HG03565 (cell line): ENCODE data around the gene ETDA.
"Not testable (repeated sequence)": the region's sequence is repeated elsewhere in the genome, so short reads cannot be mapped to it uniquely, and the experiment has no call there.

Experiments
- ATAC-seq: cut with Tn5 transposase; IDR thresholded peaks from one replicate; pipeline ENCODE4 v1.9.1; 2021; ENCODE audit warnings: mild to moderate bottlenecking, moderate library complexity; ENCODE audit not compliant: unreplicated experiment

ETDA gene

GRCh38 chrX:135252011-135252518 lies at the start of gene ETDA:
Gene ETDA, plus strand, starts transcription at chrX:135252061. Its CDS starts 1,216 bp downstream, at chrX:135253277.
- not testable (repeated sequence) for ATAC-seq

DNA sequence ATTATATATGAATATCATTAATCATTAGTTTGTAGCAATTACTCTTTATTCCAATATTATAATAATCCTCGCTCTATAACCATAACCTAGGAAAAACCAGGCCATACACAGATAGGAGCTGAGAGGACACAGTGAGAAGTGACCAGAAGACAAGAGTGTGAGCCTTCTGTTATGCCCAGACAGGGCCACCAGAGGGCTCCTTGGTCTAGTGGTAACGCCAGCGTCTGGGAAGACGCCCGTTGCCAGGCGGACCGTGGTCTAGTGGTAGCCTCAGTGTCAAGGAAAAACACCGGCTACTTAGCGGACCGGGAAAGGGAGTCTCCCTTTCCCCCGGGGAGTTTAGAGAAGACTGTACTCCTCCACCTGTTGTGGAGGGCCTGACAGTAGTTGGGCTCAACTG lies 45.4 kb upstream of the ETDA start:
- ATAC-seq: not testable (repeated sequence)

DNA sequence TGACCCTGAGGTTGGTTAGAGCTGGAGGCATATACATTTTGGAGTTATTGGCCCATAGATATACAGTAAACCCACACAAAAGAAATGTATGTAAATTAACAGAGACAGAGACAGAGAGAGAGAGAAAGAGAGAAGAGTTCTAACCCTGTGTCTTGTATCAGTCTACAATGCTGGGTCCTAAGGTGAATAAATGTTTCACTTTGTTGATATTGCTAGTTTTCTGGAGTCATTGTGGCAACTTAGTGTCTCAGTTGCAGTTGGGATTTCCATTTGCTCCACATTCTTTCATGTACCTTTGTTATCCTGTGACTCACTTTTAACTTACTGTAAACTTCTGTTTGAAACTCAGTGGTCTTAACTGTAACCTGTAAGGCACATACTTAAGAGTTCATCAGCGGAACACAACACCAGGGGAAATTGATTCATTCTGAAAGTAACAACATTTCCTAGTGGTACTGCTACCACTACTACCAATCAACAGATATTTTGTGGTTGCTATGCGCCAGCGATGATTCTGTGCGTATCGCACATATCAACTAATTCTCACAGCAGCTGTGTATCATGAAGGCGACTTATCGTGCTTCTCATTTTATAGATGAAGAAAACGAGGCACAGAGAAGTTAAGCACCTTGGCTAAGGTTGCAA lies 38.5 kb upstream of the ETDA start:
- no peak for ATAC-seq

GRCh38 chrX:135245989-135246388 lies 5.9 kb upstream of the ETDA start:
- ATAC-seq: not testable (repeated sequence)

DNA sequence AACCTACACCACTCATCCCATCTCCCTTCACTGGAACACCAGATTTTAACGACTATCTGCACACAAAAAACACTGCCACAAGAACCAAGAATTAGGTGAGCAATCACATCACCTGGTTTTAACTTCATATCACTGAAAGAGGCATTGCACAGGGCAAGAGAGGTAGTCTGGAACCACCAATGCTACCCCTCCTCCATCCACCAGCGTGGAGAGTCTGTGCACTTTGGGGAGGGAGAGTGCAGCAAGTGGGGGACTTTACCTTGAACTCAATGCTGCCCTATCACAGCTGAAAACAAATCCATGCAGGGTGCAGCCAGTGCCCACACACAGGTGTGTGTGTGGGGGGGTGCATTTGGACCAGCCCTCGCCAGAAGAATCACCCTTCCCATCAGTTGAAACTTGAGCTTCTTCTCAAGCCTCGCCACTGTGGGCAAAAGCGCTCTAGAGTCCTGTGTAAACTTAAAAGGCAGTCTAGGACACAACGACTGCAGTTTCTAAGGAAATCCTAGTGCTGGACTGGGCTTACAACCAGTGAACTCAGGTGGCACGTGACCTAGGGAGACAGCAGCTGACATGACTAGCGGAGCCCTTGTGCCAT lies 4.3 kb downstream of the ETDA start:
- not testable (repeated sequence) for ATAC-seq

DNA sequence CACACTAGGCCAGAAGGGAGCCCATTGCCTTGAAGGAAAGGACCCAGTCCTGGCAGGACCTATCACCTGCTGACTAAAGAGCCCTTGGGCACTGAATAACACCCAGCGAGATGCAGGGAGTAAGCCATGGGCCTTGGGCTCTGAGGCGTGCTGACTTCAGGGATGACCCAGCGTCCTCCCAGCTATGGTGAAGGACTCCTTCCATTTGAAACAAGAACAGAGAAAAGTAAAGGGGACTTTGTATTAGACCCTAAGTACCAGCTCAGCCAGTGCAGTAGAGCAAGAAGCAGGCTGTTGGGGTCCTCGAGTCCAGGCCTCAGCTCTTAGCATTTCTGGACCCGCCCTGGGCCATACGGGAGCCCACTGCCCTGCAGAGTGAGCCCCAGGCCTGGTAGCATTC lies 5.1 kb downstream of the ETDA start:
- no peak for ATAC-seq

DNA sequence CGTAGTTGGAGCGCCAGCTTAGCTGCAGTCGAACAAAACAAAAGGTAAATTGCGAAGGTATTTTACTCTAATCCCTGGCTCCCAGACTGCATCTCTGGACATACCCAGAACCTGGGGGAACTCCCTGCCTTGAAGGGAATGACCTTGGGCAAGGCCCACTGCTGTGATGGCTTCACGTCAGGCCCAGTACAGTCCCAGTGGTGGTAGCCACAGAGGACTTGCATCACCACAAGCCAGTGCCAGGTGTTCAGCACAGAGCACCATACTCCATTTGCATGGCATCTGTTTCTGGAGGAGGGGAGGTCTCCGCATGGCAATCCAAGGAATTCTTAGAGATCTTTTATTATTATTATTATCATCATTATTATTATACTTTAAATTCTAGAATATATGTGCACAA lies 5.6 kb downstream of the ETDA start:
- ATAC-seq: no peak

GRCh38 chrX:135260976-135261375 lies 9.1 kb downstream of the ETDA start:
- not testable (repeated sequence) for ATAC-seq

DNA sequence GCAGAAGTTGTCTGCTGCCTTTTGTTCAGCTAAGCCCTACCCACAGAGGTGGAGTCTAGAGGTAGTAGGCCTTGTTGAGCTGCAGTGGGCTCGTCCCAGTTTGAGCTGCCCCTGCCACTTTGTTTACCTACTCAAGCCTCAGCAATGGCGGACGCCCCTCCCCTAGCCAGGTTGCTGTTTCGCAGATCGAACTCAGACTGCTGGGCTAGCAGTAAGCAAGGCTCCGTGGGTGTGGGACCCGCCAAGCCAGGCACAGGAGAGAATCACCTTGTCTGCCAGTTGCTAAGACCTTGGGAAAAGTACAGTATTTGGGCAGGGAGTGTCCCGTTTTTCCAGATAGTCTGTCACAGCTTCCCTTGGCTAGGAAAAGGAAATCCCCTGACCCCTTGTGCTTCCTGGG lies 11.5 kb downstream of the ETDA start:
- ATAC-seq: not testable (repeated sequence)

DNA sequence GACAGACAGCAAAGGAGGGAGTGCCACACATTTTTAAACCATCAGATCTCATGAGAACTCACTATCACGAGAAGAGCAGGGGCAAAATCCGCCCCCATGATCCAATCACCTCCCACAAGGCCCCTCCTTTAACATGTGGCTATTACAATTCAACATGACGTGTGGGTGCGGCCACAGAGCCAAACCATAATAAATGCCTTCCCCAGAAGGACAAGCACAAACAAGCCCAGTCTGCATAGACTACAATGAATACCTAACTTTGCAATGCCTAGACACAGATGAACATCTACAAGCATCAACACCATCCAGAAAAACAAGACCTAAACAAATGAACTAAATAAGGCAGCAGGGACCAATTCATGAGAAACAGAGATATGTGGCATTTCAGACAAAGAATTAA lies 12.3 kb downstream of the ETDA start:
- no peak for ATAC-seq

DNA sequence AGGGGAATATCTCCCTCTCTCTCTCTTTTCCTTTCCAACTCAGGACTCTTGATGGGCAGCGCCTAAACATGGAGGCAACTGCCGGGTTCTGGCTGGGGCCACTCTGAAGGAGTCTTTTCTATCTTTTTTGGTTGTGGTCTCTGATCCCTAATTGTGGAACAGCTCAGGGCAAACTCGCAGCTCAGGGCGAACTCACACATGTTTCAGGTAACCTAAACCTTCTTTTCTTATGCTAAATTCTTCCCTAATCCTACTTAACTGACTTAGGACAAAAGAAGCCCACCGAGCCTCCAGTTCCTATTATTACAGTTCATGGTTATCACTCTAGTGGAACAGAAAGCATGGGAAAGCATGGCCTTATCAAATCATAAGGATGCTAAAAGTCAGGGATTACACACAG lies 21.3 kb downstream of the ETDA start:
- ATAC-seq: no peak

DNA sequence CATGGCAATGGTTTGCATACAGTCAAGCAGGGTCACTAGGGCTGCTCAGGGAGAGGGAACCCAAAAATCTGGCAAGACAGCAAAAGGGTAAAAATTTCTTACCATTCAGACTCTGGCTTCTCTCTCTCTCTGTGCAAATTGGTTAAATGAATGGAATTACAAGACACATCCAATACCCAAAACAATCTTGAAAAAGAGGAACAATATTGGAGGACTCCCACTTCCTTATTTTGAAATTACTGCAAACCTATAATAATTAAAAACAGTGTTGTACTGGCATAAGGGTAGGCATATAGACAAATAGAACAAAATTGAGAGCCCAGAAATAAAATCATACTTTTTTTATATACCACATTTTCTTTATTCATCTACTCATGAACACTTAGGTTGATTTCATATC lies 24.1 kb downstream of the ETDA start:
- no peak for ATAC-seq

- no peak for ATAC-seq
Measured at GRCh38 chrX:135287266-135287823, 35.5 kb downstream of the ETDA start.

GRCh38 chrX:135295238-135295943 lies 43.5 kb downstream of the ETDA start:
- ATAC-seq: peak; percentile 92

DNA sequence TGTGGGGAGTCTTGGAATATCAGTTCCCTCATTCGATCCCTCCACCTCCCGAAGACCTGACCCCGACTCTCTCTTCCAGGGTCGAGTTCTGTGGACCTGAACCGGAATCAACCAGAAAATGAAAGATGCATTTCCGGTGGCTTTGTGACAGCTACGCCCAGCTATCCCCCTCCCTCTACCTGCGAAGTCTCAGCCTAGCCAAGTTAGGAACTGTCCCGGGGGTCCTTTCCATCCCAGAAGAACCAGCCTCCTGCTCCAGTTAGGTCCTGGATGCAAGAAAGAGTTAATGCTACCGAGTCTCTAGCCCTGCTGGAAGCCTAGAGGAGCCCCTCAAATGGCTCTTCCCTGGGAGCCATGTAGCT lies 44.1 kb downstream of the ETDA start:
- peak; percentile 25 for ATAC-seq

DNA sequence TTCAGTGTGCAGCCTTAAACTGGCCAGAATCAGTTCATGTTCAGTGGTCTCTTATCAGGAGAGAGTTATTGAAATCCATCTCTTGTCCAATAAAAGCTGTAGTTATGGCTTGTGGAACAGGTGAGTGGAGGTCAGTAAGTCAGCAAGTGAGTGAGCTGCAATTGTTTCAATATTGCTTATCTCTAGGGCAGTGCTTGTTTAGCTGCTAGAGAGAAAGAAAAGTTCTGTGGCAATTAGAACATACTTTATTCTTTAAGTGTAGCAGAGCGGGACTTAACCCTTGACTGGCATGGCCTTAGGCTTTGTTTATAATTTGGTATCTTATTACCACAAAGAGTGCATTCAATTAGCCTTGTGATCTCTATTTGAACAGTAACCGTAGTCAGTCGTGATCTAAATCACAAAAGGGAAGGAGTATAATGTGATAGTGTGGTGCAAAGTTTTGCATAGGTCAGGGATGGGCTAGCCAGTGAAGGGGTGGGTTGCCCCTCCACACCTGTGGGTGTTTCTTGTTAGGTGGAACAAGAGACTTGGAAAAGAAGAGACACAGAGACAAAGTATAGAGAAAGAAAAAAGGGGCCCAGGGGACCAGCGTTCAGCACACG lies 50.5 kb downstream of the ETDA start:
- no peak for ATAC-seq
